B cell (primary cell): ENCODE results near the gene NPY4R2. TPM values are rescaled to one million over a fixed set of nuclear protein-coding genes. Genes with fewer than 3 reads are reported as not detected.
"Not testable (repeated sequence)": the region's sequence is repeated elsewhere in the genome, so short reads cannot be mapped to it uniquely, and the experiment has no call there.

ENCODE experiments used
- ATAC-seq: fragments of 200-7000 bp; cut with Tn5 transposase; one replicate; pipeline ENCODE4 v1.10.0; 2021; ENCODE audit warnings: low read depth, mild to moderate bottlenecking, moderate number of reproducible peaks, moderate library complexity
- CTCF ChIA-PET: fragments of 350-600 bp; sonication (Branson Sonifier 250); formaldehyde crosslinking; loops from one replicate; lab custom pipeline; 2021; ENCODE audit warnings: antibody characterized with exemption, inconsistent platforms; lab: Charles Lee
- POLR2A ChIA-PET: fragments of 350-600 bp; sonication (Branson Sonifier 250); formaldehyde crosslinking; loops from one replicate; lab custom pipeline; 2021; ENCODE audit warnings: antibody characterized with exemption; lab: Charles Lee
- DNase-seq: peaks from one replicate; pipeline ENCODE4 v3.0.0; 2013
- H2AFZ ChIP-seq: 2 replicates; pipeline ENCODE4 v1.6.1; 2012; ENCODE audit warnings: mild to moderate bottlenecking, low read depth, low read length; ENCODE audit not compliant: insufficient read depth, poor library complexity, severe bottlenecking
- H3K27ac ChIP-seq, 2 donors: 1 replicate in 1 of 2; 2 replicates in 1 of 2; pipeline ENCODE4 v1.5.1; 2012 to 2013; ENCODE audit warnings: low read length in 2 of 2, mild to moderate bottlenecking in 2 of 2, moderate library complexity in 1 of 2
- H3K27me3 ChIP-seq, 4 experiments: fragments of 200-600 bp in 1 of 4; sonication (generic) in 1 of 4; replicated peaks in 1 of 4; 1 replicate in 2 of 4; 2 replicates in 2 of 4; pipeline versions ENCODE4 v1.6.1 to v1.7.0; 2013 to 2016; ENCODE audit warnings: low read length in 3 of 4, mild to moderate bottlenecking in 2 of 4, mixed read lengths in 1 of 4, moderate library complexity in 1 of 4; ENCODE audit not compliant: insufficient read depth in 4 of 4, control insufficient read depth in 3 of 4; ENCODE audit errors: control extremely low read depth in 1 of 4
- H3K36me3 ChIP-seq, 2 experiments: replicated peaks in 1 of 2; 1 replicate in 1 of 2; 2 replicates in 1 of 2; pipeline versions ENCODE4 v1.6.1 to v1.7.1; 2013; ENCODE audit warnings: low read length in 1 of 2; ENCODE audit not compliant: insufficient read depth in 2 of 2, control insufficient read depth in 1 of 2; ENCODE audit errors: control extremely low read depth in 1 of 2, extremely low read depth in 1 of 2
- H3K4me1 ChIP-seq, 2 donors: fragments of 200-600 bp in 1 of 2; sonication (generic) in 1 of 2; 1 replicate in 1 of 2; 2 replicates in 1 of 2; pipeline versions ENCODE4 v1.5.1 to v1.6.1; 2013 to 2017; ENCODE audit warnings: low read length in 2 of 2; ENCODE audit not compliant: control insufficient read depth in 2 of 2, insufficient read depth in 2 of 2
- H3K4me2 ChIP-seq: replicated peaks from 2 replicates; pipeline ENCODE3; 2012; ENCODE audit warnings: mild to moderate bottlenecking, low read depth, low read length; ENCODE audit not compliant: poor library complexity, severe bottlenecking
- H3K4me3 ChIP-seq, 5 experiments: fragments of 200-600 bp in 1 of 5; sonication (generic) in 1 of 5; 1 replicate in 3 of 5; 2 replicates in 2 of 5; pipeline versions ENCODE4 v1.5.1 to v1.7.0; 2011 to 2016; ENCODE audit warnings: low read length in 4 of 5, mild to moderate bottlenecking in 4 of 5, low read depth in 2 of 5, control low read depth in 1 of 5, moderate library complexity in 1 of 5; ENCODE audit not compliant: insufficient read depth in 1 of 5; ENCODE audit errors: control extremely low read depth in 1 of 5, extremely low read depth in 1 of 5
- H3K79me2 ChIP-seq: fragments of 200-600 bp; sonication (generic); one replicate; pipeline ENCODE4 v1.6.0; 2016; ENCODE audit warnings: low read length; ENCODE audit not compliant: control insufficient read depth, insufficient read depth
- H3K9ac ChIP-seq: fragments of 200-600 bp; sonication (generic); 2 replicates; pipeline ENCODE4 v1.6.1; 2017; ENCODE audit warnings: mild to moderate bottlenecking, low read length, moderate library complexity
- H3K9me3 ChIP-seq, 3 donors: one replicate each; pipeline versions ENCODE4 v1.6.1 to v1.7.1; 2013; ENCODE audit warnings: low read length in 2 of 3; ENCODE audit not compliant: control insufficient read depth in 2 of 3, insufficient read depth in 1 of 3; ENCODE audit errors: control extremely low read depth in 1 of 3
- H4K20me1 ChIP-seq: 2 replicates; pipeline ENCODE4 v1.6.0; 2012; ENCODE audit warnings: mild to moderate bottlenecking, low read length; ENCODE audit not compliant: insufficient read depth, control insufficient read depth, poor library complexity, severe bottlenecking
- H3K27ac Mint-ChIP-seq: one replicate; pipeline ENCODE4 v1.8.0; 2021; ENCODE audit warnings: mixed read lengths
- H3K27me3 Mint-ChIP-seq: one replicate; pipeline ENCODE4 v1.8.0; 2021; ENCODE audit warnings: mixed read lengths
- H3K4me1 Mint-ChIP-seq: one replicate; pipeline ENCODE4 v1.8.0; 2021; ENCODE audit warnings: mixed read lengths
- H3K4me3 Mint-ChIP-seq: one replicate; pipeline ENCODE4 v1.8.0; 2021; ENCODE audit warnings: mixed read lengths
- H3K9me3 Mint-ChIP-seq: one replicate; pipeline ENCODE4 v1.8.0; 2022; ENCODE audit warnings: mixed read lengths; ENCODE audit not compliant: insufficient read depth
- WGBS: methylation state at CpG from one replicate; pipeline ENCODE4 v1.1.5; 2013; ENCODE audit warnings: missing lambda C conversion rate; ENCODE audit not compliant: insufficient coverage; 5-methylcytosine and 5-hydroxymethylcytosine counted together
- intact Hi-C: fragments of 100-400 bp; cut with micrococcal nuclease; formaldehyde crosslinking; loops from one replicate; pipeline ENCODE4 v1.10.0; 2022
- polyA minus RNA-seq: library from RNA; depleted of rRNA, polyadenylated mRNA; stranded (reverse); fragments of >200 nt; gene quantifications from 2 replicates; pipeline ENCODE4 v1.2.3, GENCODE V29; 2012
- polyA plus RNA-seq: library from polyadenylated mRNA; depleted of rRNA; stranded (reverse); fragments of >200 nt; gene quantifications from 2 replicates; pipeline ENCODE4 v1.2.3, GENCODE V29; 2012
- total RNA-seq, 2 donors: library from RNA; stranded (reverse); fragments of 120-200 nt in 1 of 2; gene quantifications; 1 replicate in 1 of 2; 2 replicates in 1 of 2; pipeline versions ENCODE4 v1.2.3 to v1.2.4, GENCODE V29; 2013 to 2022

Gene NPY4R2
- total RNA-seq, result not detected in 2 replicates
- total RNA-seq (2013), result not detected
- not detected in 2 replicates for polyA plus RNA-seq
- polyA minus RNA-seq, result not detected in 2 replicates

- H3K4me1 Mint-ChIP-seq, H3K27ac Mint-ChIP-seq, intact Hi-C loops, H3K27me3 Mint-ChIP-seq, H3K9me3 Mint-ChIP-seq, DNase-seq, H3K36me3 ChIP-seq, H3K4me3 Mint-ChIP-seq, H3K4me1 ChIP-seq, H3K9me3 ChIP-seq, CTCF ChIA-PET, H3K4me2 ChIP-seq, POLR2A ChIA-PET, H3K27me3 ChIP-seq, H3K79me2 ChIP-seq, H2AFZ ChIP-seq, H4K20me1 ChIP-seq, ATAC-seq, H3K4me3 ChIP-seq, H3K27ac ChIP-seq, H3K9ac ChIP-seq: not testable (repeated sequence)
- no CpG with 5 or more reads among the region's 35 CpGs for WGBS
Measured at GRCh38 chr10:47918475-47918874, at the start of gene NPY4R2. NPY4R2 (plus strand) TSS chr10:47918662; CDS start chr10:47921988, 3,326 bp downstream.

- H3K36me3 ChIP-seq, H3K4me3 Mint-ChIP-seq, H3K9ac ChIP-seq, H3K4me1 ChIP-seq, H3K4me3 ChIP-seq, H3K79me2 ChIP-seq, H3K27ac Mint-ChIP-seq, ATAC-seq, POLR2A ChIA-PET, H3K4me2 ChIP-seq, H3K9me3 ChIP-seq, H3K4me1 Mint-ChIP-seq, H4K20me1 ChIP-seq, H2AFZ ChIP-seq, H3K27me3 Mint-ChIP-seq, H3K27ac ChIP-seq, DNase-seq, H3K27me3 ChIP-seq, CTCF ChIA-PET, H3K9me3 Mint-ChIP-seq, intact Hi-C loops: not testable (repeated sequence)
- WGBS, result no CpG with 5 or more reads among the region's 8 CpGs
Measured at GRCh38 chr10:47870887-47871286, 47.6 kb upstream of the NPY4R2 start.

GRCh38 chr10:47871485-47872180, 46.8 kb upstream of the NPY4R2 start:
- H3K4me3 Mint-ChIP-seq, H3K4me1 Mint-ChIP-seq, H3K4me1 ChIP-seq, H3K36me3 ChIP-seq, H3K9ac ChIP-seq, H3K27me3 ChIP-seq, H3K27ac Mint-ChIP-seq, H3K4me2 ChIP-seq, H2AFZ ChIP-seq, H3K9me3 ChIP-seq, ATAC-seq, CTCF ChIA-PET, intact Hi-C loops, POLR2A ChIA-PET, H3K9me3 Mint-ChIP-seq, H3K27me3 Mint-ChIP-seq, H3K79me2 ChIP-seq, H3K27ac ChIP-seq, H4K20me1 ChIP-seq, H3K4me3 ChIP-seq, DNase-seq: not testable (repeated sequence)
- WGBS, result no CpG with 5 or more reads among the region's 8 CpGs

GRCh38 chr10:47872236-47872635, 46.2 kb upstream of the NPY4R2 start:
- H4K20me1 ChIP-seq, H3K4me2 ChIP-seq, ATAC-seq, H2AFZ ChIP-seq, H3K4me3 Mint-ChIP-seq, CTCF ChIA-PET, H3K4me1 ChIP-seq, H3K4me1 Mint-ChIP-seq, H3K27ac Mint-ChIP-seq, H3K27ac ChIP-seq, H3K9me3 Mint-ChIP-seq, H3K27me3 Mint-ChIP-seq, POLR2A ChIA-PET, DNase-seq, H3K9ac ChIP-seq, H3K27me3 ChIP-seq, H3K79me2 ChIP-seq, H3K4me3 ChIP-seq, H3K36me3 ChIP-seq, intact Hi-C loops, H3K9me3 ChIP-seq: not testable (repeated sequence)
- no CpG with 5 or more reads among the region's 5 CpGs for WGBS
